HepG2 (cell line): ENCODE data around the gene MTA2. TPM values are rescaled to one million over a fixed set of nuclear protein-coding genes. Genes with fewer than 3 reads are reported as not detected.

Experiments used
- ATAC-seq: fragments of 200-7000 bp; cut with Tn5 transposase; 3 replicates; pipeline ENCODE4 v1.9.1; 2020; ENCODE audit warnings: mild to moderate bottlenecking, moderate library complexity
- BruUV-seq: library from RNA; stranded (reverse); fragments of 400-500 nt; replicated peaks from 2 replicates; lab custom pipeline; 2021; lab: Mats Ljungman, UMichigan
- CTCF ChIA-PET: fragments of 300-600 bp; formaldehyde crosslinking; extraction: SDS; loops from one replicate; lab custom pipeline; 2021; ENCODE audit warnings: low total read pairs, inconsistent platforms, low intra/inter-chr PET ratio; lab: Yijun Ruan, JAX
- POLR2A ChIA-PET: fragments of 350-600 bp; sonication (Branson Sonifier 250); formaldehyde crosslinking; loops from one replicate; lab custom pipeline; 2020; ENCODE audit warnings: antibody characterized with exemption, inconsistent platforms; lab: Yijun Ruan, JAX
- DNase-seq: peaks from one replicate; pipeline ENCODE4 v3.0.0-alpha.2; 2015; ENCODE audit warnings: low spot score
- FAIRE-seq: peaks from 3 replicates; lab custom pipeline; 2011; peaks lifted over from hg19 to GRCh38; lab: Jason Lieb, UNC
- H2AFZ ChIP-seq: one replicate; pipeline ENCODE4 v1.6.1; 2011; ENCODE audit warnings: low read length, inconsistent platforms
- H3K27ac ChIP-seq: fragments of 300-600 bp; 3 replicates; pipeline ENCODE4 v1.8.0; 2011; ENCODE audit warnings: mixed run types, mild to moderate bottlenecking, mixed read lengths, low read length, inconsistent platforms; ENCODE audit not compliant: insufficient read depth; ENCODE audit errors: extremely low read length
- H3K27me3 ChIP-seq, 2 experiments: fragments of 200-600 bp in 1 of 2; 2 replicates in 1 of 2; 3 replicates in 1 of 2; pipeline versions ENCODE4 v1.6.0 to v1.8.0; 2011; ENCODE audit warnings: low read length in 2 of 2, mild to moderate bottlenecking in 2 of 2, moderate library complexity in 2 of 2, inconsistent platforms in 1 of 2; ENCODE audit not compliant: insufficient read depth in 2 of 2, control insufficient read depth in 1 of 2
- H3K36me3 ChIP-seq, 2 experiments: fragments of 200-600 bp in 1 of 2; replicated peaks in 1 of 2; 2 replicates in 1 of 2; 3 replicates in 1 of 2; pipeline versions ENCODE4 v1.5.1 to v1.8.0; 2011; ENCODE audit warnings: low read length in 2 of 2, inconsistent platforms in 1 of 2; ENCODE audit not compliant: insufficient read depth in 2 of 2, control insufficient read depth in 1 of 2
- H3K4me1 ChIP-seq: 2 replicates; pipeline ENCODE4 v1.5.1; 2012; ENCODE audit warnings: low read length, inconsistent platforms; ENCODE audit not compliant: insufficient read depth
- H3K4me2 ChIP-seq: 2 replicates; pipeline ENCODE4 v1.6.0; 2011; ENCODE audit warnings: low read depth, low read length, inconsistent platforms
- H3K4me3 ChIP-seq, 3 experiments: fragments of 200-600 bp in 1 of 3; sonication (generic), shearing (Covaris generic) in 1 of 3; replicated peaks in 1 of 3; 2 replicates each; pipeline ENCODE4 v1.5.1; 2011 to 2016; ENCODE audit warnings: low read length in 3 of 3, inconsistent platforms in 2 of 3, low read depth in 2 of 3, mild to moderate bottlenecking in 2 of 3, control low read depth in 1 of 3, mixed read lengths in 1 of 3; ENCODE audit not compliant: insufficient read depth in 1 of 3
- H3K79me2 ChIP-seq: one replicate; pipeline ENCODE4 v1.6.1; 2011; ENCODE audit warnings: low read length, inconsistent platforms; ENCODE audit not compliant: insufficient read depth
- H3K9ac ChIP-seq: 2 replicates; pipeline ENCODE4 v1.6.0; 2011; ENCODE audit warnings: mild to moderate bottlenecking, low read depth, low read length, inconsistent platforms; ENCODE audit not compliant: insufficient read depth
- H3K9me3 ChIP-seq: 2 replicates; pipeline ENCODE4 v1.5.1; 2012; ENCODE audit warnings: mild to moderate bottlenecking, low read length
- H4K20me1 ChIP-seq: 2 replicates; pipeline ENCODE4 v1.6.0; 2011; ENCODE audit warnings: inconsistent platforms, mild to moderate bottlenecking, low read length, moderate library complexity; ENCODE audit not compliant: insufficient read depth
- ARNT2 ChIP-seq: sonication (generic); formaldehyde crosslinking; IDR thresholded peaks from 2 replicates; pipeline ENCODE4 v1.8.0; 2022; ENCODE audit warnings: mild to moderate bottlenecking, low read depth, missing genetic modification reagents, moderate library complexity
- ATF7-NPFF ChIP-seq: sonication (generic); formaldehyde crosslinking; IDR thresholded peaks from 2 replicates; pipeline ENCODE4 v1.8.1; 2023; ENCODE audit warnings: mild to moderate bottlenecking, low read depth, missing genetic modification reagents, moderate library complexity
- CCAR2 ChIP-seq: fragments of 200-400 bp; formaldehyde crosslinking; optimal IDR thresholded peaks from 2 replicates; pipeline ENCODE3; 2018; ENCODE audit warnings: low read depth, mild to moderate bottlenecking, low read length, moderate library complexity
- CHD2 ChIP-seq: IDR thresholded peaks from 2 replicates; pipeline ENCODE4 v1.6.1; 2011; ENCODE audit warnings: low read depth, low read length, improper control_type of control experiment
- DR1 ChIP-seq: sonication (generic); formaldehyde crosslinking; IDR thresholded peaks from 2 replicates; pipeline ENCODE4 v1.8.0; 2021; ENCODE audit warnings: mild to moderate bottlenecking, missing genetic modification reagents, inconsistent platforms
- ELF1 ChIP-seq: sonication (generic); formaldehyde crosslinking; IDR thresholded peaks from 2 replicates; pipeline ENCODE4 v1.4.0; 2020; ENCODE audit warnings: missing genetic modification reagents
- KDM1A ChIP-seq: IDR thresholded peaks from 2 replicates; pipeline ENCODE4 v1.6.1; 2016; ENCODE audit warnings: missing compliant biosample characterization
- MAFK ChIP-seq, 2 experiments: IDR thresholded peaks in 1 of 2; conservative IDR thresholded peaks in 1 of 2; 2 replicates each; pipeline ENCODE4 v1.6.1; 2011; ENCODE audit warnings: improper control_type of control experiment in 2 of 2, low read length in 2 of 2
- NCOR1 ChIP-seq: fragments of 200-600 bp; sonication (generic); IDR thresholded peaks from 2 replicates; pipeline ENCODE4 v1.7.0; 2017; ENCODE audit warnings: antibody characterized with exemption, low read length, borderline replicate concordance
- PHF8 ChIP-seq: sonication (generic); formaldehyde crosslinking; IDR thresholded peaks from 2 replicates; pipeline ENCODE4 v1.5.0; 2020; ENCODE audit warnings: missing genetic modification reagents
- PRDM4 ChIP-seq: sonication (generic); formaldehyde crosslinking; IDR thresholded peaks from 2 replicates; pipeline ENCODE4 v1.9.0; 2021; ENCODE audit warnings: missing genetic modification reagents, borderline replicate concordance
- RARG ChIP-seq: sonication (generic); formaldehyde crosslinking; IDR thresholded peaks from 2 replicates; pipeline ENCODE4 v1.4.0; 2020; ENCODE audit warnings: low read depth, mild to moderate bottlenecking, missing genetic modification reagents
- SOX13 ChIP-seq, 3 experiments: fragments of 450-650 bp in 1 of 3; sonication (generic) in 1 of 3; formaldehyde crosslinking in 1 of 3; IDR thresholded peaks in 2 of 3; conservative IDR thresholded peaks in 1 of 3; 2 replicates each; pipeline versions ENCODE4 v1.5.0 to v1.6.1; 2016 to 2020; ENCODE audit warnings: antibody characterized with exemption in 1 of 3, mild to moderate bottlenecking in 1 of 3, missing compliant biosample characterization in 1 of 3, missing genetic modification reagents in 1 of 3, moderate library complexity in 1 of 3
- ZFP36L2 ChIP-seq: sonication (generic); formaldehyde crosslinking; IDR thresholded peaks from 2 replicates; pipeline ENCODE4 v1.4.0; 2020; ENCODE audit warnings: missing genetic modification reagents
- ZFP37 ChIP-seq: sonication (generic); formaldehyde crosslinking; IDR thresholded peaks from 2 replicates; pipeline ENCODE4 v1.4.0; 2020; ENCODE audit warnings: missing genetic modification reagents, borderline replicate concordance
- ZNF253 ChIP-seq: sonication (generic); formaldehyde crosslinking; IDR thresholded peaks from 2 replicates; pipeline ENCODE4 v1.8.0; 2022; ENCODE audit warnings: mild to moderate bottlenecking, missing genetic modification reagents, borderline replicate concordance
- ZNF337 ChIP-seq: sonication (generic); formaldehyde crosslinking; IDR thresholded peaks from 2 replicates; pipeline ENCODE4 v1.5.1; 2020; ENCODE audit warnings: missing genetic modification reagents, low read depth, mild to moderate bottlenecking, borderline replicate concordance
- ZNF530 ChIP-seq: sonication (generic); formaldehyde crosslinking; IDR thresholded peaks from 2 replicates; pipeline ENCODE4 v1.5.0; 2020; ENCODE audit warnings: low read depth, mild to moderate bottlenecking, missing genetic modification reagents
- ZNF792 ChIP-seq: IDR thresholded peaks from 2 replicates; pipeline ENCODE4 v1.6.1; 2016
- ZNF816 ChIP-seq: sonication (generic); formaldehyde crosslinking; IDR thresholded peaks from 2 replicates; pipeline ENCODE4 v1.8.0; 2022; ENCODE audit warnings: missing genetic modification reagents, mild to moderate bottlenecking, borderline replicate concordance
- WGBS: methylation state at CpG from one replicate; pipeline ENCODE4 v1.1.6; 2017; ENCODE audit warnings: low lambda C conversion rate; 5-methylcytosine and 5-hydroxymethylcytosine counted together
- in situ Hi-C: cut with HindIII; loops from 2 replicates; pipeline ENCODE4 v1.10.0; 2017; ENCODE audit warnings: low pct_unique_long_range_greater_than_20kb; ENCODE audit not compliant: extremely low pct_ligation_motif_present
- intact Hi-C: fragments of 100-400 bp; cut with micrococcal nuclease; formaldehyde crosslinking; loops from one replicate; pipeline ENCODE4 v1.10.0; 2022; ENCODE audit not compliant: unreplicated experiment
- polyA plus RNA-seq, 8 experiments: library from polyadenylated mRNA; depleted of rRNA in 3 of 8; stranded (reverse) in 7 of 8; unstranded in 1 of 8; fragments of >200 nt; fragmentation: Illumina TruSeq in 4 of 8; extraction: Trizol in 4 of 8; gene quantifications; 2 replicates each; pipeline versions ENCODE4 v1.2.1 to v1.2.3, GENCODE V29; 2011 to 2016; ENCODE audit warnings: low read depth in 4 of 8, missing spikeins in 1 of 8, mixed read lengths in 1 of 8; ENCODE audit not compliant: insufficient read depth in 1 of 8
- total RNA-seq, 5 experiments: library from RNA; depleted of rRNA; stranded (reverse); fragments of >200 nt; fragmentation: Illumina TruSeq; extraction: Trizol; gene quantifications; 2 replicates each; pipeline ENCODE4 v1.2.3, GENCODE V29; 2016; ENCODE audit warnings: low read depth in 1 of 5
- TF ChIP-seq, protein P1 (sequence below): sonication (generic); formaldehyde crosslinking; IDR thresholded peaks from 2 replicates; pipeline ENCODE4 v1.8.0; 2023; ENCODE audit warnings: mild to moderate bottlenecking, missing genetic modification reagents

Gene MTA2
- total and polyA plus RNA-seq, 2 of the 13 experiments (the other 11 are each of a cell fraction or from before 2014, with no cell fraction given), result 14.0 to 70.0 TPM

GRCh38 chr11:62592146-62592815, 9.4 kb downstream of the MTA2 start:
- peaks cover 18% of the 10 kb centered on the region for H3K79me2 ChIP-seq
- intact Hi-C loops, result loop anchor here (5.0 kb wide), 1 partner anchor 60 kb away; the partner anchor contains the start of gene INTS5
- ChIA-PET POLR2A (interaction anchor here (0.7 to 4.4 kb wide), 56 partner anchors 9 to 800 kb away, joined by 3 to 160 read pairs (median 8); partner anchors contain the start of genes AHNAK, B3GAT3, C11orf98 and CSKMT), CTCF (interaction anchor here (3.1 kb wide), 1 partner anchor 20 kb away, joined by 14 read pairs; the partner anchor contains the start of genes EML3 and ROM1)
- no peaks in the 10 kb centered on the region for H3K9me3 ChIP-seq
- peaks cover 21 to 26% of the 10 kb centered on the region in 2 experiments for H3K36me3 ChIP-seq
- FAIRE-seq (no peak), ATAC-seq (peak; percentile 38), DNase-seq (no peak)
- H4K20me1 ChIP-seq, result no peaks in the 10 kb centered on the region
- TSS peak; percentile 100 for BruUV-seq
- peak overlapping the region; percentile 27 to 71 (median 58); a peak in 5 of 6 replicates for H3K4me3 ChIP-seq
- 24% methylated on average over 9 of the region's 17 CpGs for WGBS
- peak overlapping the region; percentile 60 for H3K9ac ChIP-seq
- H3K27ac ChIP-seq, result peak overlapping the region; percentile 62
- H3K4me1 ChIP-seq, result peaks cover 45% of the 10 kb centered on the region
- H3K4me2 ChIP-seq, result peak overlapping the region; percentile 86
- H2AFZ ChIP-seq, result no peak overlapping the region
- in situ Hi-C loops, result no loop called here
- H3K27me3 ChIP-seq, result no peaks in the 10 kb centered on the region; a peak in 1 of 5 replicates
- TF ChIP-seq NCOR1 (no peak), ZNF253 (CRISPR knock-in tag) (0 out of 2 replicates have a peak, but pooled peaks have one; percentile 30), ZFP37 (CRISPR knock-in tag) (no peak), KDM1A (CRISPR knock-in tag) (no peak), ZNF337 (CRISPR knock-in tag) (no peak), PRDM4 (CRISPR knock-in tag) (no peak), ATF7-NPFF (CRISPR knock-in tag) (no peak), SOX13 (IDR thresholded peaks at IDR 0.05) (no peak), SOX13 (CRISPR knock-in tag; conservative IDR thresholded peaks at IDR 0.05 in 1 of 2, IDR thresholded peaks at IDR 0.05 in 1 of 2) (no peak), ELF1 (no peak), ZNF792 (no peak; the same call in 1 of the 2 replicates), DR1 (CRISPR knock-in tag) (no peak), RARG (CRISPR knock-in tag) (no peak), ZNF816 (CRISPR knock-in tag) (no peak), CCAR2 (no peak), ZFP36L2 (CRISPR knock-in tag) (no peak), PHF8 (CRISPR knock-in tag) (no peak), ZNF530 (CRISPR knock-in tag) (no peak), ARNT2 (CRISPR knock-in tag) (no peak), MAFK (conservative IDR thresholded peaks at IDR 0.05 in 1 of 2, IDR thresholded peaks at IDR 0.05 in 1 of 2; ENCODE audit: low read length in 2 of 2) (no peak), CHD2 (0 out of 2 replicates have a peak, but pooled peaks have one; percentile 2)
- TF ChIP-seq, protein P1, sequence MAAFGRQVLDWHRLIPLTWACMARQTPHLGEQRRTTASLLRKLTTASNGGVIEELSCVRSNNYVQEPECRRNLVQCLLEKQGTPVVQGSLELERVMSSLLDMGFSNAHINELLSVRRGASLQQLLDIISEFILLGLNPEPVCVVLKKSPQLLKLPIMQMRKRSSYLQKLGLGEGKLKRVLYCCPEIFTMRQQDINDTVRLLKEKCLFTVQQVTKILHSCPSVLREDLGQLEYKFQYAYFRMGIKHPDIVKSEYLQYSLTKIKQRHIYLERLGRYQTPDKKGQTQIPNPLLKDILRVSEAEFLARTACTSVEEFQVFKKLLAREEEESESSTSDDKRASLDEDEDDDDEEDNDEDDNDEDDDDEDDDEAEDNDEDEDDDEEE, result no peak
